ENCODE measurements around the gene FOSL2.

DNA sequence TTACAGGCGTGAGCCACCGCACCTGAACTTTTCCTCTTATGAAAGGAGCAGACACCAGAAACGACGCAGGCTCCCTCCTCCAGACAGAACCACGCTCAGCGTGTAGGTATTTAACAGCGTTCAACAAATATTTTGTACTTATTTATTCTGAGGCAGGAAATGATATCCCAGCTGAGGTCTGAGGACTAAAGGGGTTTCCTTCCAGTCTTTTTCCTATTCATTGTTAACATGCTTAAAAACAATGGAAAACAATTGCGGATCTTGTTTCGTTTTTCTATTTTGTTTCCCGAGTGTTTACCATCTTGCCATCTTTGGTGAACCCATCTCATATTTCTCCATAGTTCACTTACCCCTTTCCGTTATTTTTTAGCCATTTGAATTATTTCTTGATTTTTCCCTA lies 43.7 kb upstream of the FOSL2 start:
- TF ChIP-seq EP300 (IDR thresholded peaks at IDR 0.05) (no peak), POLR2A (IDR thresholded peaks at IDR 0.05) (no peak)
- TF ChIP-seq, protein P1, sequence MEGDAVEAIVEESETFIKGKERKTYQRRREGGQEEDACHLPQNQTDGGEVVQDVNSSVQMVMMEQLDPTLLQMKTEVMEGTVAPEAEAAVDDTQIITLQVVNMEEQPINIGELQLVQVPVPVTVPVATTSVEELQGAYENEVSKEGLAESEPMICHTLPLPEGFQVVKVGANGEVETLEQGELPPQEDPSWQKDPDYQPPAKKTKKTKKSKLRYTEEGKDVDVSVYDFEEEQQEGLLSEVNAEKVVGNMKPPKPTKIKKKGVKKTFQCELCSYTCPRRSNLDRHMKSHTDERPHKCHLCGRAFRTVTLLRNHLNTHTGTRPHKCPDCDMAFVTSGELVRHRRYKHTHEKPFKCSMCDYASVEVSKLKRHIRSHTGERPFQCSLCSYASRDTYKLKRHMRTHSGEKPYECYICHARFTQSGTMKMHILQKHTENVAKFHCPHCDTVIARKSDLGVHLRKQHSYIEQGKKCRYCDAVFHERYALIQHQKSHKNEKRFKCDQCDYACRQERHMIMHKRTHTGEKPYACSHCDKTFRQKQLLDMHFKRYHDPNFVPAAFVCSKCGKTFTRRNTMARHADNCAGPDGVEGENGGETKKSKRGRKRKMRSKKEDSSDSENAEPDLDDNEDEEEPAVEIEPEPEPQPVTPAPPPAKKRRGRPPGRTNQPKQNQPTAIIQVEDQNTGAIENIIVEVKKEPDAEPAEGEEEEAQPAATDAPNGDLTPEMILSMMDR (IDR thresholded peaks at IDR 0.05): no peak
